Spinal cord (tissue), 10 donors: ENCODE data around the gene TM4SF18. TPM values are rescaled to one million over a fixed set of nuclear protein-coding genes. Genes with fewer than 3 reads are reported as not detected.
"Not testable (repeated sequence)": the region's sequence is repeated elsewhere in the genome, so short reads cannot be mapped to it uniquely, and the experiment has no call there.

Experiments
- DNase-seq, 6 donors: peaks; one replicate each; pipeline versions ENCODE4 v3.0.0 to v3.0.0-alpha.2; 2013 to 2015; ENCODE audit warnings: low spot score in 6 of 6, low read depth in 4 of 6
- H3K27ac ChIP-seq: one replicate; pipeline ENCODE4 v1.5.1; 2013; ENCODE audit warnings: low read depth, low read length, control low read depth
- H3K27me3 ChIP-seq: one replicate; pipeline ENCODE4 v1.6.1; 2013; ENCODE audit warnings: low read length; ENCODE audit not compliant: control insufficient read depth, insufficient read depth
- H3K36me3 ChIP-seq: one replicate; pipeline ENCODE4 v1.6.1; 2013; ENCODE audit warnings: low read length; ENCODE audit not compliant: control insufficient read depth, insufficient read depth
- H3K4me1 ChIP-seq: one replicate; pipeline ENCODE4 v1.6.1; 2013; ENCODE audit warnings: low read length; ENCODE audit not compliant: control insufficient read depth, insufficient read depth
- H3K4me3 ChIP-seq: one replicate; pipeline ENCODE4 v1.5.1; 2013; ENCODE audit warnings: low read depth, low read length, control low read depth
- H3K9me3 ChIP-seq: one replicate; pipeline ENCODE4 v1.6.1; 2013; ENCODE audit warnings: low read length; ENCODE audit not compliant: control insufficient read depth, insufficient read depth
- WGBS: methylation state at CpG from one replicate; pipeline ENCODE4 v1.1.5; 2013; ENCODE audit warnings: missing lambda C conversion rate; ENCODE audit not compliant: insufficient coverage; 5-methylcytosine and 5-hydroxymethylcytosine counted together
- polyA plus RNA-seq, 2 donors: library from polyadenylated mRNA; unstranded; fragments of 120-200 nt; gene quantifications; one replicate each; pipeline ENCODE4 v1.2.1, GENCODE V29; 2013; ENCODE audit not compliant: insufficient read length in 2 of 2
- total RNA-seq, 2 donors: library from RNA; depleted of rRNA in 1 of 2; stranded (reverse); fragments of 120-200 nt in 1 of 2; fragments of >200 nt in 1 of 2; gene quantifications; one replicate each; pipeline versions ENCODE4 v1.2.3 to v1.2.4, GENCODE V29; 2013 to 2014
- donor health status: healthy.

The TM4SF18 gene
- total and polyA plus RNA-seq, 4 donors: 8.1 to 17.1 (median 11.1) TPM

DNA sequence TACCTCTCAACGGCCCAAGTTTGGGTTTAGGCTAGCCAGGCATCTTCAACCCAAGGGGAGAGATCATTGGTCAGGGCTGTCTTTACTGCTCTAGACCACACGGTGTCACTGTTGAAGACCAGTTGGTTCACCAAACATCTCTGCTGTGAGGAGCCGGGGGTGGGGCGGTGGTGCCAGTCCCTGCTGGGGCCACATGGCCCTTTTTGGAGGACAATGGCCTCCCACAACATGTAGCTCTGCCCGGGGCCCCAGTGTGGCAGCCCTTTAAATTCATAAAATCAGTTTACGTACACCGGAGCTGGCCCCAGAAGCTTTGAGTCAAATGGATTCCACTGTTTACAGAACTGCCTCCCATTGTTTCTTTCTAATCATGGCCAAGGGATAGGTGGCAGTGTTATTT lies 19.1 kb upstream of the TM4SF18 start:
- Histone ChIP-seq H3K27ac (no peak overlapping the region), H3K4me3 (no peak overlapping the region), H3K4me1 (no peaks in the 10 kb centered on the region), H3K9me3 (no peaks in the 10 kb centered on the region), H3K27me3 (no peaks in the 10 kb centered on the region), H3K36me3 (no peaks in the 10 kb centered on the region)
- WGBS: 41% methylated on average over 7 of the region's 7 CpGs
- peak in 1 of 6 donors; percentile 24 for DNase-seq

DNA sequence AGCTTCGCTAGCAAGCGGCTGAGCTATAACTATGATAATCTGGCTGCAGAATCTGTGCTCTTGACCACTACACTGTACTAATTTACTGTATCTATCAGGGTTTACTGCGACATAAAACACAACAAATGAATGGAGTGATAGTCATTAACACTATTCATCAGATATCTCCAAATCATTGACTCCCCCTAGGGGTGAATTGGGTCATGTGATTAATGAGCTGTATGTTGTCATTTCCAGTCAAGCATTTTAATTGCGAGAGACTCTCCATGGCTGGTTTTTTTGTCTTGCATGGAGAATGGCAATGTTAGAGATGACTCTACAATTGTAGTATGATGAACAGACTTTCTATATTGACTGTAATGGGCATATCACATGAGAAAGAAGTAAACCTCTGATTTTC lies 10.5 kb upstream of the TM4SF18 start:
- no peaks in the 10 kb centered on the region for H3K9me3 ChIP-seq
- no peaks in the 10 kb centered on the region for H3K36me3 ChIP-seq
- 80% methylated on average over 2 of the region's 4 CpGs for whole genome bisulfite sequencing
- peak in 1 of 6 donors; percentile 58 for DNase-seq
- H3K27me3 ChIP-seq: no peaks in the 10 kb centered on the region
- H3K27ac ChIP-seq: no peak overlapping the region
- no peaks in the 10 kb centered on the region for H3K4me1 ChIP-seq
- no peak overlapping the region for H3K4me3 ChIP-seq

DNA sequence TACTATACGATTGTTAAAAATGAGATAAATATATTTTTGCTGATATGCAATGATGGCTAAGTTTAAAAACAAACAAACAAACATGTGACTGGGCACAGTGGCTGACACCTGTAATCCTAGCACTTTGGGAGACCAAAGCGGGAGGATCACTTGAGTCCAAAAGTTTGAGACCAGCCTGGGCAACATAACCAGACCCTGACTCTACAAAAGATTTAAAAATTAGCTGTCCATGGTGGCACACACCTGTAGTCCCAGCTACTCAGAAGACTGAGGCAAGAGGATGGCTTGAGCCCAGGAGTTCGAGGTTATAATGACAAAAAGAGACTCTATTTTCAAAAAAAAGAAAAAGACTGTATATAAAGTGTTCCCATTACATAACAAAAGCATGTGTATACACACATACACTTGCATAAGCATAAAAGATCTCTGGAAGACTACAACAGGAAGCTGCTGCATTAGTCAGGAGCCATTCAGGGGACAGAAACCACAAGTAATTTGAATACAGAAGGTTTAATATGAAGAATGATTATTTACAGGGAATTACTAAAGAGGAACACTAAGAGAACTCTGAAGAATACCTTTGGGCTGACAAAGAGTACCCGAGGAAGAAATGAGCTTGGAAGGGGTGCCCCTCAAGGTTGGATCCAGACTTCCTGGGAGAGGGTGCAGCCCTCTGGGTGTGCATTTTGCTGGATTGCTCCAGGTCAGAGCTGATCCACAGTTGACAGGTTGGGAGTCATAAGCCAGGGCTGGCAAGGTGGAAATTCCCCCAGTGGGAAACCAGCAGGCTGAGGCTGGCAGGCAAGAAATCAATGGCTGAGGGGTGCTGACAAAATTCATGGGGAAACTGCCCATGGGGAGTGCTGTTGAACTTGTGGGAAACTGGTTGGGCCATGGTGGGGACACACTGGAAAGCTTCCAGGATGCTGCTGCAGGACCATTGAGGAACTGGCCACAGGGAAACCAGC lies 9.3 kb upstream of the TM4SF18 start:
- Histone ChIP-seq H3K27ac (no peak overlapping the region), H3K4me3 (no peak overlapping the region), H3K9me3 (no peaks in the 10 kb centered on the region), H3K4me1 (no peaks in the 10 kb centered on the region), H3K27me3 (no peaks in the 10 kb centered on the region), H3K36me3 (no peaks in the 10 kb centered on the region)
- WGBS: 89% methylated on average over 2 of the region's 4 CpGs
- no peak for DNase-seq

DNA sequence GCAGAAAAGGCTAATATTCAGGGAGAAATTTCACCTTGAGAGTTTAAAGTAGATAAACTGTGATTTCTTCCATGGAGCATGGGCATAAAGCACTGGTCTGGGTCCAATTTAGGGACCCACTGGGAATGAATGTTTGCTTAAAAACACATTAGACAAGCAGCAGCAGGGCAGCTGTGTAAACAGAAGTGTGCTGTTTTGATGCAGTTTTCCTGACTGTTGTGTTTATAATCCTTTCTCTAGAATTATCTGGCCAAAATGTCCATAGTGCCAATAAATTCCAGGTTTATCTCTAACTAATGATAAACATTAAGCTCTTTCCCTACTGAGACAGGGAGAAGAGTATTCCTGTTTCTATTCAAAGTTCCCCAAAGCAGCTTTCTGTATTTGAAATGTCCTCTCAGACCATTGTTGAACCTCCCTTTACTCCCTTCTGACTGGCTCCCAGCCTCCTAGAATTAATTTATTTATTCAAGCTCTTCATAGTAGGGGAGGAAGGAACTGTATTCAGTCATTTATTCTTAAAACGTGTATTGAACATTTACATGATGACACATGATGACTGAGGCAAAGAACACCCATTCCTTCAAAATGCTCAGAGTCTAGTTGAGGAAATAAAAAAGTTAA lies 7.0 kb upstream of the TM4SF18 start:
- H3K4me1 ChIP-seq: no peaks in the 10 kb centered on the region
- no peak overlapping the region for H3K4me3 ChIP-seq
- no peaks in the 10 kb centered on the region for H3K9me3 ChIP-seq
- no peaks in the 10 kb centered on the region for H3K27me3 ChIP-seq
- H3K27ac ChIP-seq: peak overlapping the region; percentile 62
- peak in 2 of 6 donors; percentile 17 to 49 for DNase-seq
- no CpG with 5 or more reads among the region's 1 CpG for WGBS
- no peaks in the 10 kb centered on the region for H3K36me3 ChIP-seq

DNA sequence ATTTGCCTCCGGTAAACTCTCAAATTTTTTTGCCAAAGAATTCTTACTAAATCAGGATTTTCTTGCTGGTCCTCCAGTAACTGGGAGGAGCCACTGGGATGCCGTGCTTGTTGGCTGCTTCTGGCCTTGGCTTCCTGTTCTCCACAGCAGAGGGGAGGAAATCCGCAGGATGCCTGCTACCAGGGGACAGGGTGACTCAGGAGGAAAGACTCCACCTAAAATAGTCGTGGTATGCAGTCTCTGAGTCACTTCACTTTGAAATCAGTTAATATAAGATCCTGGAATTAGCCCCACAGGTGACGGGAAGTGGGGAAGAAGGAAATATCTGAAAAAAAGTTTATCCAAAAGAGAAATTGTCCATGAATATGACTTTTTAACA lies 6.5 kb upstream of the TM4SF18 start:
- 63% methylated on average over 2 of the region's 5 CpGs for WGBS
- no peaks in the 10 kb centered on the region for H3K27me3 ChIP-seq
- peak in 1 of 6 donors; percentile 44 for DNase-seq
- no peaks in the 10 kb centered on the region for H3K4me1 ChIP-seq
- H3K36me3 ChIP-seq: no peaks in the 10 kb centered on the region
- no peaks in the 10 kb centered on the region for H3K9me3 ChIP-seq
- H3K27ac ChIP-seq: peak overlapping the region; percentile 62
- H3K4me3 ChIP-seq: no peak overlapping the region

DNA sequence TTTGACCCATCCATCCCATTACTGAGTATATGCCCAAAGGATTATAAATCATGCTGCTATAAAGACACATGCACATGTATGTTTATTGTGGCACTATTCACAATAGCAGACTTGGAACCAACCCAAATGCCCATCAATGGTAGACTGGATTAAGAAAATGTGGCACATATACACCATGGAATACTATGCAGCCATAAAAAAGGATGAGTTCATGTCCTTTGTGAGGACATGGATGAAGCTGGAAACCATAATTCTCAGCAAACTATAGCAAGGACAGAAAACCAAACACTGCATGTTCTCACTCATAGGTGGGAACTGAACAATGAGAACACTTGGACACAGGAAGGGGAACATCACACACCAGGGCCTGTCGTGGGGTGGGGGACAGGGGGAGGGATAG lies 4.0 kb upstream of the TM4SF18 start:
- H3K36me3 ChIP-seq, H3K4me3 ChIP-seq, H3K4me1 ChIP-seq, H3K27me3 ChIP-seq, H3K27ac ChIP-seq, H3K9me3 ChIP-seq, DNase-seq: not testable (repeated sequence)
- no CpG with 5 or more reads among the region's 1 CpG for WGBS

DNA sequence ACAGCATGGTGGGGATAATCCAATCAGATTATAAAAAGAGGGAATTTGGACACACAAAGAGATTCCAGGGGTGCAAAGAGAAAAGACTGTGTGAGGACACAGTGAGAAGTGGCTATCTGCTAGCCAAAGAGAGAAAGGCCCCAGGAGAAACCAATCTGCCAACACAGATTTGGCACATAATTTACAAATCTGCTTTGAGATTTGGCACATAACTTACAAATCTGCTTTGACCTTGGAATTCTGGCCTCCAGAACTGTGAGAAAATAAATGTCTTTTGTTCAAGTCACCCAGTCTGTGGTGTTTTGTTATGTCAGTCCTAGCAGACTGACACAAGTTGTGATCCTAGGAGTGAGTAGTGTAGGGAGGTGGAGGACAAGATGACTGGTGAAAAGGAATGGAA lies 3.5 kb upstream of the TM4SF18 start:
- DNase-seq: no peak
- no peaks in the 10 kb centered on the region for H3K36me3 ChIP-seq
- no peak overlapping the region for H3K4me3 ChIP-seq
- H3K4me1 ChIP-seq: no peaks in the 10 kb centered on the region
- H3K27me3 ChIP-seq: no peaks in the 10 kb centered on the region
- no peaks in the 10 kb centered on the region for H3K9me3 ChIP-seq
- no peak overlapping the region for H3K27ac ChIP-seq

DNA sequence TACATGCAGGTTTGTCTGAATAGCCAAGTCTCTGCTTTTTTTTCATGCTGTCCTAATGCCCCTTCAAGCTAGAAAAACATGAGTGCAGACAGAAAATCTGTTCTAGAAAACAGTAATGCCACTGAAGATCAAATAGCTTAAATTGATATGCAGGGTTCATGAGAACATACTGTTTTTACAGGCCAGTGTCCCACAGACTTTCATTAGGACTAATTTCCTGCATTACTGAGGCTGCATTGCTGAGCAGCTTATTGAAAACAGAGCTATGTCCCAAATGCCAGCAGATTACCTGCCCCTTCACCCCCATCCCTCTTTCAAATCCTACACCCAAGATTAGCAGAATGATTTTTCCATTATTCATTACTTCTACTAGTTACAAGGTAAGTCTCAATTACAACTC lies 665 bp downstream of the TM4SF18 start:
- no peaks in the 10 kb centered on the region for H3K27me3 ChIP-seq
- H3K27ac ChIP-seq: no peak overlapping the region
- H3K36me3 ChIP-seq: no peaks in the 10 kb centered on the region
- H3K4me1 ChIP-seq: no peaks in the 10 kb centered on the region
- DNase-seq: no peak
- H3K4me3 ChIP-seq: peak overlapping the region; percentile 6
- H3K9me3 ChIP-seq: no peaks in the 10 kb centered on the region

DNA sequence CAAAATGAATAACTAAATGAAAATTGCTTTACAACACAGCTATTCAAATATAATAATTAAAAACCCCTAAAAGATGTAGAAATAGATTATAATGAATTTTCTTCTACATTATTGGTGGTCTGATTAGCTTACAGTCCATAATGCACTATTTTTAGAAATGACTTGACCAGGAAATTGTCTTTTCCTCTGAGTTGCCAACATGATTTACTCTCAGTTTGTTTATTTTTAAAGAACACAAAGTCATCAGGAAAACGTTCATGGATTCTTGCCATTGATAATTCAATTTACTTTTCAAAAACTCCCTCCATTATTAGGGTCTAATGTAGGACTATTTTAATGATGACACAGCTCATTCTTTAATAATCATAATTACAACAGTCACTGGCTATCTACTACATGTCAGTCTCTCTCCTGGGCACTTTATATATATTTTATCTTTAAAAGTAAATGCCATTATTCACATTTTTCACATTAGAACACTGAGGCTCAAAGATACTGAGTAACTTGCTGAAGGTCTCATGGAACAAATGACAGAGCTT lies 1.1 kb downstream of the TM4SF18 start:
- Histone ChIP-seq H3K27ac (no peak overlapping the region), H3K9me3 (no peaks in the 10 kb centered on the region)

DNA sequence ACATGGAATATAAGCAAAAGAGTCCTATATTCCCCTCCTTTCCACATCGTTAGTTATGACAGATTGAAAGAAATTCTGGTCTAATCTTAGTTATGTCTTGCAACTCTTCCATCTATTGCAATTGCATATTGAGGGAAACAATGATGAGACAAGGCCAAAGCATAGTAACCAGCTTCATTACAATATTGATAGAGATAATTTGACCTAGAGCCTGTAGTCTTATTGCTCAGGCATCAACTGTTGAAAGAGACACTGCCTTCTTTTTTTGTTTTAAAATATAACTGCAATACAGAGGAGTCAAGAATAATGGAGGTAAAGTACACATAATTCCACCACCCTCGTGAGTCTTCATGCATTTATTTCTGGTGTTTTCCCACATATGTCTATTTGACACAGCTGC lies 2.0 kb downstream of the TM4SF18 start:
- Histone ChIP-seq H3K4me3 (no peak overlapping the region), H3K9me3 (no peaks in the 10 kb centered on the region)
- WGBS: no CpG with 5 or more reads among the region's 2 CpGs

More for the DNA sequence above, 1.1 kb downstream of the TM4SF18 start:
- Histone ChIP-seq H3K4me1 (no peaks in the 10 kb centered on the region), H3K4me3 (peak overlapping the region; percentile 6), H3K36me3 (no peaks in the 10 kb centered on the region), H3K27me3 (no peaks in the 10 kb centered on the region)
- DNase-seq: no peak
- WGBS: no CpG with 5 or more reads among the region's 1 CpG

More for the DNA sequence above, 2.0 kb downstream of the TM4SF18 start:
- Histone ChIP-seq H3K27ac (no peak overlapping the region), H3K36me3 (no peaks in the 10 kb centered on the region), H3K4me1 (no peaks in the 10 kb centered on the region), H3K27me3 (no peaks in the 10 kb centered on the region)
- DNase-seq: no peak
